MCF 10A (cell line): ENCODE data around the gene MED4. TPM values are rescaled to one million over a fixed set of nuclear protein-coding genes. Genes with fewer than 3 reads are reported as not detected.
"Not testable (repeated sequence)": the region's sequence is repeated elsewhere in the genome, so short reads cannot be mapped to it uniquely, and the experiment has no call there.

Experiments used
- BruUV-seq: library from RNA; stranded (reverse); fragments of 400-500 nt; replicated peaks from 2 replicates; lab custom pipeline; 2021; lab: Mats Ljungman, UMichigan
- CTCF ChIA-PET: fragments of 300-600 bp; sonication (Branson Sonifier 250); formaldehyde crosslinking; extraction: SDS; loops from one replicate; lab custom pipeline; 2021; ENCODE audit warnings: antibody characterized with exemption, inconsistent platforms; lab: Yijun Ruan, JAX
- POLR2A ChIA-PET: fragments of 300-600, 350-650 bp; sonication (Branson Sonifier 250); formaldehyde crosslinking; extraction: SDS; loops from one replicate; lab custom pipeline; 2020; ENCODE audit warnings: antibody characterized with exemption, inconsistent platforms; lab: Yijun Ruan, JAX
- DNase-seq: peaks from one replicate; pipeline ENCODE4 v3.0.0-alpha.2; 2018; ENCODE audit not compliant: unreplicated experiment
- H3K27ac Mint-ChIP-seq: one replicate; pipeline ENCODE4 v1.8.0; 2022; ENCODE audit warnings: mild to moderate bottlenecking, low read depth, mixed read lengths; ENCODE audit not compliant: unreplicated experiment
- H3K27me3 Mint-ChIP-seq: one replicate; pipeline ENCODE4 v1.8.0; 2022; ENCODE audit warnings: mixed read lengths; ENCODE audit not compliant: insufficient read depth, unreplicated experiment
- H3K36me3 Mint-ChIP-seq: one replicate; pipeline ENCODE4 v1.8.0; 2022; ENCODE audit warnings: mild to moderate bottlenecking, moderate library complexity, mixed read lengths; ENCODE audit not compliant: insufficient read depth, unreplicated experiment
- H3K4me1 Mint-ChIP-seq: one replicate; pipeline ENCODE4 v1.8.0; 2022; ENCODE audit warnings: mixed read lengths; ENCODE audit not compliant: insufficient read depth, unreplicated experiment
- H3K4me3 Mint-ChIP-seq: one replicate; pipeline ENCODE4 v1.8.0; 2022; ENCODE audit warnings: mild to moderate bottlenecking, moderate library complexity, mixed read lengths; ENCODE audit not compliant: unreplicated experiment
- H3K9me3 Mint-ChIP-seq: one replicate; pipeline ENCODE4 v1.8.0; 2022; ENCODE audit warnings: mixed read lengths; ENCODE audit not compliant: unreplicated experiment
- intact Hi-C: fragments of 100-400 bp; cut with micrococcal nuclease; formaldehyde crosslinking; loops from 2 replicates; pipeline ENCODE4 v1.14.1; 2022
- total RNA-seq: library from RNA; stranded (reverse); gene quantifications from 2 replicates; pipeline ENCODE4 v1.2.3, GENCODE V29; 2022
- TF ChIP-seq, protein P1 (sequence below): fragments of 200-600 bp; IDR thresholded peaks from one replicate; pipeline ENCODE4 v1.8.0; 2022; ENCODE audit warnings: antibody characterized with exemption, mild to moderate bottlenecking; ENCODE audit not compliant: unreplicated experiment

Gene MED4
- total RNA-seq, 1 experiment from 2014 or later: 45.2 TPM

GRCh38 chr13:48068036-48068435 is 26.9 kb downstream of the MED4 start:
- no peak for DNase-seq
- TF ChIP-seq, protein P1, sequence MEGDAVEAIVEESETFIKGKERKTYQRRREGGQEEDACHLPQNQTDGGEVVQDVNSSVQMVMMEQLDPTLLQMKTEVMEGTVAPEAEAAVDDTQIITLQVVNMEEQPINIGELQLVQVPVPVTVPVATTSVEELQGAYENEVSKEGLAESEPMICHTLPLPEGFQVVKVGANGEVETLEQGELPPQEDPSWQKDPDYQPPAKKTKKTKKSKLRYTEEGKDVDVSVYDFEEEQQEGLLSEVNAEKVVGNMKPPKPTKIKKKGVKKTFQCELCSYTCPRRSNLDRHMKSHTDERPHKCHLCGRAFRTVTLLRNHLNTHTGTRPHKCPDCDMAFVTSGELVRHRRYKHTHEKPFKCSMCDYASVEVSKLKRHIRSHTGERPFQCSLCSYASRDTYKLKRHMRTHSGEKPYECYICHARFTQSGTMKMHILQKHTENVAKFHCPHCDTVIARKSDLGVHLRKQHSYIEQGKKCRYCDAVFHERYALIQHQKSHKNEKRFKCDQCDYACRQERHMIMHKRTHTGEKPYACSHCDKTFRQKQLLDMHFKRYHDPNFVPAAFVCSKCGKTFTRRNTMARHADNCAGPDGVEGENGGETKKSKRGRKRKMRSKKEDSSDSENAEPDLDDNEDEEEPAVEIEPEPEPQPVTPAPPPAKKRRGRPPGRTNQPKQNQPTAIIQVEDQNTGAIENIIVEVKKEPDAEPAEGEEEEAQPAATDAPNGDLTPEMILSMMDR: no peak
- intact Hi-C loops: no loop called here
- Mint-ChIP-seq H3K27me3 (no peaks in the 10 kb centered on the region), H3K27ac (no peak overlapping the region), H3K36me3 (peaks cover 54% of the 10 kb centered on the region), H3K9me3 (no peaks in the 10 kb centered on the region), H3K4me1 (no peaks in the 10 kb centered on the region), H3K4me3 (no peak overlapping the region)
- POLR2A ChIA-PET: interaction anchor here (1.4 kb wide), 1 partner anchor 30 kb away, joined by 3 read pairs; no protein-coding TSS in a partner anchor
- no TSS peak for BruUV-seq
- CTCF ChIA-PET: interaction anchor here (0.6 kb wide), 1 partner anchor 195 kb away, joined by 3 read pairs; no protein-coding TSS in a partner anchor

- H3K27me3 Mint-ChIP-seq: no peaks in the 10 kb centered on the region
- H3K27ac Mint-ChIP-seq: peak overlapping the region; percentile 91
- peak; percentile 57 for DNase-seq
- BruUV-seq: TSS peak; percentile 11
- H3K9me3 Mint-ChIP-seq: no peaks in the 10 kb centered on the region
- ChIA-PET CTCF (interaction anchor here (2.1 kb wide), 1 partner anchor 28 kb away, joined by 10 read pairs; the partner anchor contains the start of gene NUDT15), POLR2A (interaction anchor here (0.6 to 2.1 kb wide), 7 partner anchors 9 to 1595 kb away, joined by 3 to 9 read pairs (median 3); partner anchors contain the start of genes MED4, NUDT15 and SUCLA2)
- TF ChIP-seq, protein P1: no peak
- peaks cover 38% of the 10 kb centered on the region for H3K36me3 Mint-ChIP-seq
- no peaks in the 10 kb centered on the region for H3K4me1 Mint-ChIP-seq
- intact Hi-C loops: no loop called here
- no peak overlapping the region for H3K4me3 Mint-ChIP-seq
Measured at GRCh38 chr13:48066310-48066989, 28.5 kb downstream of the MED4 start.

DNA sequence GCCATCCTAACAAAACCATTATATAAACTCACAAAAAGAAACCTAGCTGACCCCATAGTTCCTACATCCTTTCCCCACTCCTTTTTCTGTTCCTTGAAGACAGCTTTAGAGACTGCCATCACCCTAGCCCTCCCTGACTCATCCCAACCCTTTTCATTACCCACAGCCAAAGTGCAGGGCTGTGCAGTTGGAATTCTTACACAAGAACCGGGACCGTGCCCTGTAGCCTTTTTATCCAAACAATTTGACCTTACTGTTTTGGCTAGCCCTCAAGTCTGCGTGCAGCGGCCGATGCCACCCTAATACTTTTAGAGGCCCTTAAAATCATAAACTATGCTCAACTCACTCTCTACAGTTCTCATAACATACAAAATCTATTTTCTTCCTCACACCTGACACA is 35.0 kb downstream of the MED4 start:
- H3K9me3 Mint-ChIP-seq, H3K4me1 Mint-ChIP-seq, CTCF ChIA-PET, intact Hi-C loops, DNase-seq, H3K27me3 Mint-ChIP-seq, BruUV-seq, POLR2A ChIA-PET, H3K4me3 Mint-ChIP-seq: not testable (repeated sequence)
- Mint-ChIP-seq H3K36me3 (peaks cover 23% of the 10 kb centered on the region), H3K27ac (peak overlapping the region; percentile 0)

DNA sequence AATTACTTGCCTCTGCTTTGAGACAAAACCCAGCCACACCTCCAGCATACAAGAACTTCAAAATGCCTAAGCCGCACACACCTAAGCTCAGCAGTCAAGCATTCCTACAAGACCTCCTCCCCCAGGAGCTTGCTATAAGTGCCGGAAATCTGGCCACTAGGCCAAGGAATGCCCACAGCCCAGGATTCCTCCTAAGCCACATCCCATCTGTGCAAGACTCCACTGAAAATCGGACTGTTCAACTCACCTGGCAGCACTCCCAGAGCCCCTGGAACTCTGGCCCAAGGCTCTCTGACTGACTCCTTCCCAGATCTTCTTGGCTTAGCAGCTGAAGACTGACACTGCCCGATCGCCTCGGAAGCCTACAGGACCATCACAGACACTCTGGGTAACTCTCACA is 36.4 kb downstream of the MED4 start:
- POLR2A ChIA-PET, DNase-seq, H3K4me1 Mint-ChIP-seq, H3K4me3 Mint-ChIP-seq, H3K27ac Mint-ChIP-seq, intact Hi-C loops, H3K9me3 Mint-ChIP-seq, H3K27me3 Mint-ChIP-seq, BruUV-seq: not testable (repeated sequence)
- H3K36me3 Mint-ChIP-seq: peaks cover 19% of the 10 kb centered on the region
- CTCF ChIA-PET: interaction anchor here (0.9 kb wide), 1 partner anchor 21 kb away, joined by 4 read pairs; the partner anchor contains the start of gene NUDT15

GRCh38 chr13:48055712-48056111 is 39.2 kb downstream of the MED4 start:
- H3K27me3 Mint-ChIP-seq: no peaks in the 10 kb centered on the region
- ChIA-PET CTCF (interaction anchor here (0.6 kb wide), 1 partner anchor 526 kb away, joined by 3 read pairs; no protein-coding TSS in a partner anchor), POLR2A (no interaction called here)
- no peaks in the 10 kb centered on the region for H3K4me1 Mint-ChIP-seq
- peaks cover 46% of the 10 kb centered on the region for H3K36me3 Mint-ChIP-seq
- no peak overlapping the region for H3K27ac Mint-ChIP-seq
- no peaks in the 10 kb centered on the region for H3K9me3 Mint-ChIP-seq
- no peak for DNase-seq
- intact Hi-C loops: no loop called here
- BruUV-seq: no TSS peak
- TF ChIP-seq, protein P1: no peak
- no peak overlapping the region for H3K4me3 Mint-ChIP-seq
